Epithelial cell of esophagus (primary cell): ENCODE measurements around the gene ABHD16B.
A peak's percentile ranks its signal among the peaks of the same experiment; 100 is the strongest.

Experiments
- DNase-seq: peaks from one replicate; pipeline ENCODE4 v3.0.0; 2010; ENCODE audit warnings: low read depth
- H3K4me3 ChIP-seq: 2 replicates; pipeline ENCODE4 v1.5.1; 2011; ENCODE audit warnings: mild to moderate bottlenecking, low read length, control low read depth
- TF ChIP-seq, protein P1 (sequence below): IDR thresholded peaks from 2 replicates; pipeline ENCODE4 v1.5.1; 2011; ENCODE audit warnings: low read depth, mild to moderate bottlenecking, low read length, control low read depth, inconsistent platforms; ENCODE audit not compliant: insufficient read depth; ENCODE audit errors: missing control alignments

ABHD16B gene

DNA sequence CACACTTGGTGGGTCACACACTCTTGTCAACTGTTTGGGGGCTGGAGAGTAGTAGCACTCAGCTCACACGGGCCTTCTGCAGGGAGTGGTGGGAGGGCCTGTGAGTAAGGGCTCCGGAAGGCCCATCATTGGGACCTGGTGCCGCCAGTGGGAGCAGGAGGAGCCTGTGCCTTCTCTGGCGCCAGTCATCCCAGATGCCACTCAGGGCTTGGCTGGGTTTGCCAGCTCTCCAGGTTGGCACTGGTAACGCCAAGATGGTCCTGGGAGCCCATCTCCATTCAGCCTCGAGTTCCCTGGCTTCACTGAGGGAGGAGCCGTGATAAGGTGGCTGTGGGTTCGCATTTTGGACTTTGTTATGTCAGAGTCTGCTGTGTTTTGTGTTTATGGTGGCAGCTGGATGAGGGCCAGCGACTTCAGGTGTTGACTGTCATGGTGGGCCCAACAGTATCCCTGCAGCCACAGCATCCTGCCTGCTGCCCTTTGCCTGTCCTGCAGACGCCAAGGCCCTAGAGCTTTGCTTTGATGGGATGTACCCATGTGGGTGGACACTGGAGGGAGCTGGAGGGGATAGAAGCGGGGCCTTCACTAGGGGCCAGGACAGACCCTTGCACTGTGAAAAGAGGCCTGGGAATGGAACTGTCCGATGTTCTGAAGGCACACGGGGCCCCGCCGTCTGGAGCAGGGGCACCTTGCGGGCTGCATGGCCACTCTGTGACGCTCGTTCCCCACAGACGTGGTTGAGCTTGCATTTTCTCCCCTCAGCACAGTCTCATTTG is 20.3 kb downstream of the ABHD16B start:
- TF ChIP-seq, protein P1, sequence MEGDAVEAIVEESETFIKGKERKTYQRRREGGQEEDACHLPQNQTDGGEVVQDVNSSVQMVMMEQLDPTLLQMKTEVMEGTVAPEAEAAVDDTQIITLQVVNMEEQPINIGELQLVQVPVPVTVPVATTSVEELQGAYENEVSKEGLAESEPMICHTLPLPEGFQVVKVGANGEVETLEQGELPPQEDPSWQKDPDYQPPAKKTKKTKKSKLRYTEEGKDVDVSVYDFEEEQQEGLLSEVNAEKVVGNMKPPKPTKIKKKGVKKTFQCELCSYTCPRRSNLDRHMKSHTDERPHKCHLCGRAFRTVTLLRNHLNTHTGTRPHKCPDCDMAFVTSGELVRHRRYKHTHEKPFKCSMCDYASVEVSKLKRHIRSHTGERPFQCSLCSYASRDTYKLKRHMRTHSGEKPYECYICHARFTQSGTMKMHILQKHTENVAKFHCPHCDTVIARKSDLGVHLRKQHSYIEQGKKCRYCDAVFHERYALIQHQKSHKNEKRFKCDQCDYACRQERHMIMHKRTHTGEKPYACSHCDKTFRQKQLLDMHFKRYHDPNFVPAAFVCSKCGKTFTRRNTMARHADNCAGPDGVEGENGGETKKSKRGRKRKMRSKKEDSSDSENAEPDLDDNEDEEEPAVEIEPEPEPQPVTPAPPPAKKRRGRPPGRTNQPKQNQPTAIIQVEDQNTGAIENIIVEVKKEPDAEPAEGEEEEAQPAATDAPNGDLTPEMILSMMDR, result no peak
- no peak for DNase-seq
- no peak overlapping the region for H3K4me3 ChIP-seq

DNA sequence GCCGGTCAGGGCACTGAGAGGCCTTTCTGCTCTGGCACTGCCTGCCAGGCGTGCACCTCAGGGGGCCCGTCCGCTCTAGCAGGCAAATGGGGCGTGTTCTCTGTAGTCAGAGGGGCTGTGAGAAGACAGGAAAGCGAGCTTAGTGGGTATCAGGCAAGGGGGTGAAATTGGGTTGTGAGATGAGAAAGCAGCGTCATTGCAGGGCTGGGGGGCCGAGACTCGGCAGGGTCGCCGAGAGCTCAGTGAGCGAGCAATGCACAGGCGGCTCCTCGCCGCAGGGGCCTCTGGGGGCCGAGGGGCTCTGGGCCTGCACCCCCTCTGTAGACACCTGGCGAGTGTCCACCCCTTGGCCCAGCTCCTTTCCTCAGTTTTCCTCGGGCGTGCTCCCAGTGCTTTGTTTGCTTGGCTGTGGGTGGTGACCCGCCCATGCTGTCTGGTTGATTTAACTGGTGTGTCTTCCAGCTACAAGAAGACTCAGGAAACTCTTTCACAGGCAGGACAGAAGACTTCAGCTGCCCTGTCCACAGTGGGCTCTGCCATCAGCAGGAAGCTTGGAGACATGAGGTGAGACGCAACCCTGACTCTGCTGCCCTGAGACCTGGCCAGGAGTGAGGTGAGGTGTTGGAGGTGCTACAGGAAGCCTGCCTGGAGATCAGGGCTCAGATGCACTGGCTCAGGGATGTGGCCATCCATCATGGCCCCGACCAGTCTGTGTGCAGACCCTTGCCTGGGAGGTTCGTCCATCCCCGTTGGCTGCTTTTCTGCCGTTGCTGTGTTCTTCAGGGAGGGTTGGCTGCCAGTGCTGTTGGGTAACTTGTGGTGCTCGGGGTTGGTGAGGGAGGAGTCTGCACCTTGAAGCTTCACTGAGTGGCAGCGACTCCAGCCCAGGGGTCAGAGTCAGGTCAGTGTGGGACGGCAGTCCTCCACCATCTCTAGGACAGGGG is 21.2 kb downstream of the ABHD16B start:
- TF ChIP-seq, protein P1, result no peak
- DNase-seq, result no peak
- no peak overlapping the region for H3K4me3 ChIP-seq

DNA sequence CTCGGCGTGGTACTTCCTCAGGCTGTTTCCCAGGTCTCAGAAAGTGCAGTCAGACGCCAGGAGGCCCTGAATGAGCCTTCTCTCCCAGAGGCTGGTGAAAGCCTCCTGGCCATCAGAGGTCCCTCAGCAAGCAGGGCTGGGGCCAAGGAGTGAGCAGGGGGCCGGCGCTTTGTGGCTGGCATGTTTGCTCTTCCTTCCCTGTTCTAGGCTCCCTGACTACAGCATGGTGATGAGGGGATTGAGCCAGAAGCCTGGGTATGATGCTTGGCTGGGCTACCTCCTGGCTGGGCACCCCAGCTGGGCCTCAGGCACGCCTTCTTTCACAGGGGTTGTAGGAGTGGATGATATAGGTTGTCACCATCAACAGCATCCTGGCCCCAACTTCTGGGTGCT is 21.9 kb downstream of the ABHD16B start:
- TF ChIP-seq, protein P1, result no peak
- no peak overlapping the region for H3K4me3 ChIP-seq

DNA sequence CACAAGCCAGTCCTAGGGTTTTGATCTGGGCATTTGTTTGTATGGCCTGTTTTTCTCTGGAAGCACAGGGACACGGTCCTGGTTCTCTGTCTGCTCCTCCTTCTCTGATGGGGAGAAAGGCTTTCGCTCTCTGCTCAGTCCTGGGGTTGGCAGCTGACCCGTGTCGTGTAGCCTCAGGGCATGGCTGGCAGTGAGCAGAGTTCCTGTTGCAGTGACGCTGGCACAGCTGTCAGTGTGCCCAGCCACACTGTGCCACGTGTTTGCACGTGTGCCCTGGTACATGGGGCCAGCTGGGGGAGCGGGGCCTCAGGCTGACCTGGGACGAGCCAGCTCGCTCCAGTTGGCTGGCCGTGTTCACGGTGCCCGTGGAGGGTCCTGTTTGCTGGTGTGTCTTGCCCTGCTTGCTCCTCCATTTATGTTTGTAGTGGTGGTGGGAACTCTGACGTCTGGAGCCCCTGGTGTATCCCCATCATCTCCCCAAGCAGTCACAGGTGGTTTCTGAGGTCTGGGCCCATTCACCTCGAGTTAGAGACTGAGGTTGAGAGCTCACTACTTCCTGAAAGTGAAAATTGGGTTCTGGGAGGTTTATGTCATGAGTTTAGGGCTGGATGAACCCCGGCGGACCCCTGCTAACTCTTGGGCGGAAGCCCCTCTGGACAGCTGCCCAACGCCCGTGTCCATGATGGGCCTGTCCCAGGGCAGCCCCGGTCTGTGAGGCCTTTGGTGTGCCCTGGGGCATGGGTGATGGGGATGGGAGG is 23.4 kb downstream of the ABHD16B start:
- H3K4me3 ChIP-seq, result no peak overlapping the region
- TF ChIP-seq, protein P1, result no peak
- no peak for DNase-seq

More for the DNA sequence above, 21.9 kb downstream of the ABHD16B start:
- DNase-seq, result no peak

DNA sequence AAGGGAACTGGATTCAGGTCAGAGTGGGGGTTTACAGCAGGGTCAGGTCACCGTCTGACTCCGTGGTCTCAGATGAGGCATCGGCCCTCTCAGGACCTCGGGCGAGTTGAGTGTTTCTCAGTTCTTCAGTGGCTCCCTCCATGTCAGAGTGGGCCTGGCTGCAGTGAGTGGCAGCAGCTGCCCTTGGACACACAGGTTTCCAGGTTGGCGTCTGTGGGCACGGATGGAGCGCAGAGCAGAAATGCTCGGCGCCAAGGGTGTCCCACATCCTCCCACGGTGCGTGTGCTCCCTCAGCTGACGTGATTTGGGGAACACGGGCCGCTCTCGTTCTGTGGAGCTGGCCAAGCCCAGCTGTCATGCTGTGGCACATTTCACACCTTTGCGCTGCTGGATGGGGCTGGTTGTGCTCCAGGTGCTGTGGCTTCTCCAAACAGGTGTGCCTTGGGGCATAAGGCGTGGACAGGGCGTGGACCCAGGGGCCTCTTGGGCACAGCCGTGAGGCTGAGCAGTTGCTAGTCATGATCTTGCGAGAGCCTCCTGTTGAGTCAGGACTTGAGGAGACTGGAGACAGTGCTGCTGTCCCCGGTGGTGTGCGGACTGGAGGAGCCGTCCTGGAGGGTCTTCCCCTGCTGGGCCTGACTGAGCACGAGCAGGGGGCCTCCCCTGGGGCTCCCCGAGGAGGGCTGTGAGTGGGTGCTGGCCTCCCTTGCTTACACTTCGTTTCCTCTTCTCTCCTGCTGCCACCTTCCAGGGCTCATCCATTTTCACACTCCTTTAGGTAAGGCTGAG is 24.2 kb downstream of the ABHD16B start:
- TF ChIP-seq, protein P1, result peak; percentile 0
- DNase-seq, result peak; percentile 84
- no peak overlapping the region for H3K4me3 ChIP-seq

DNA sequence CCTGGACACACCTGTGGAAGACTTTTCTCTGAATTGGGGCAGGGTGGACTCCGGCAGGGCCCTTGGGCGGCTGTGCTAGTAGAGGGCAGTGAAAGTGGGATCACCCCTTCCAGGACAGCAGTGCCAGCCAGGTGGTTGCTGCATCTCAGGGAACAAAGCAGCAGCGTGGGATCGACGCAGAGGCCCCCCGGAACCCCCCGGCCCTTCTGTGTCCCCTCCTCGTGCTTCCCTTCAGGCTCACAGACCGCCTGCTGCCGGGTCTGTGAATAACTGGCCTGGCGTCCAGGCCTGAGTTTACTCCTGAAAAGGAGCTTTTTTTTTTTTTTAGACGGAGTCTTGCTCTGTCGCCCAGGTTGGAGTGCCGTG is 24.7 kb downstream of the ABHD16B start:
- TF ChIP-seq, protein P1, result no peak
- no peak overlapping the region for H3K4me3 ChIP-seq
- DNase-seq, result no peak
